Fibroblast of lung (primary cell): ENCODE results near the gene TBXAS1.

Experiments
- CTCF ChIP-seq, 2 donors: IDR thresholded peaks in 1 of 2; conservative IDR thresholded peaks in 1 of 2; 1 replicate in 1 of 2; 2 replicates in 1 of 2; pipeline ENCODE4 v1.5.1; 2011 to 2012; ENCODE audit warnings: low read length in 2 of 2, control low read depth in 1 of 2, inconsistent platforms in 1 of 2, low read depth in 1 of 2, mild to moderate bottlenecking in 1 of 2
- EZH2 ChIP-seq: IDR thresholded peaks from 2 replicates; pipeline ENCODE4 v1.5.1; 2012; ENCODE audit warnings: low read length, control low read depth, mild to moderate bottlenecking; ENCODE audit errors: missing control alignments

GRCh38 chr7:140005341-140005740, 176.3 kb downstream of the TBXAS1 start:
- TF ChIP-seq CTCF (conservative IDR thresholded peaks at IDR 0.05 in 1 of 2, IDR thresholded peaks at IDR 0.05 in 1 of 2; ENCODE audit: low read depth in 1 of 2, low read length in 2 of 2): no peak
- no peak for TF ChIP-seq EZH2
